Fibroblast of lung (primary cell): ENCODE results near the gene RBM15B. TPM values are rescaled to one million over a fixed set of nuclear protein-coding genes. Genes with fewer than 3 reads are reported as not detected.

Experiments
- DNase-seq, 2 donors: peaks; one replicate each; pipeline versions ENCODE4 v3.0.0 to v3.0.0-alpha.2; 2010; ENCODE audit warnings: low read depth in 2 of 2
- H2AFZ ChIP-seq: 2 replicates; pipeline ENCODE4 v1.5.1; 2012; ENCODE audit warnings: low read length, control low read depth, inconsistent platforms
- H3K27ac ChIP-seq: 2 replicates; pipeline ENCODE4 v1.5.1; 2011; ENCODE audit warnings: low read length, control low read depth; ENCODE audit not compliant: insufficient read depth
- H3K27me3 ChIP-seq: 2 replicates; pipeline ENCODE4 v1.5.1; 2011; ENCODE audit warnings: mild to moderate bottlenecking, low read length; ENCODE audit not compliant: control insufficient read depth, insufficient read depth
- H3K36me3 ChIP-seq: 2 replicates; pipeline ENCODE4 v1.5.1; 2011; ENCODE audit warnings: low read length; ENCODE audit not compliant: control insufficient read depth, insufficient read depth
- H3K4me1 ChIP-seq: 2 replicates; pipeline ENCODE4 v1.5.1; 2011; ENCODE audit warnings: low read length; ENCODE audit not compliant: control insufficient read depth, insufficient read depth; ENCODE audit errors: extremely low read depth
- H3K4me2 ChIP-seq: 2 replicates; pipeline ENCODE4 v1.5.1; 2011; ENCODE audit warnings: low read length, control low read depth; ENCODE audit not compliant: insufficient read depth; ENCODE audit errors: extremely low read depth
- H3K4me3 ChIP-seq, 4 experiments: fragments of 200-600 bp in 1 of 4; sonication (generic) in 1 of 4; replicated peaks in 1 of 4; 2 replicates each; pipeline ENCODE4 v1.5.1; 2011 to 2016; ENCODE audit warnings: low read length in 4 of 4, low read depth in 3 of 4, mild to moderate bottlenecking in 3 of 4, control low read depth in 2 of 4, inconsistent platforms in 1 of 4, mixed read lengths in 1 of 4; ENCODE audit not compliant: insufficient read depth in 1 of 4; ENCODE audit errors: control extremely low read depth in 1 of 4
- H3K79me2 ChIP-seq: 2 replicates; pipeline ENCODE4 v1.5.1; 2012; ENCODE audit warnings: mild to moderate bottlenecking, low read length, inconsistent platforms; ENCODE audit not compliant: control insufficient read depth, insufficient read depth
- H3K9ac ChIP-seq: 2 replicates; pipeline ENCODE4 v1.5.1; 2011; ENCODE audit warnings: mild to moderate bottlenecking, low read length, control low read depth; ENCODE audit not compliant: insufficient read depth
- H3K9me3 ChIP-seq: 2 replicates; pipeline ENCODE4 v1.5.1; 2012; ENCODE audit warnings: low read depth, low read length; ENCODE audit not compliant: control insufficient read depth, insufficient read depth
- H4K20me1 ChIP-seq: 2 replicates; pipeline ENCODE4 v1.5.1; 2011; ENCODE audit warnings: low read length; ENCODE audit not compliant: control insufficient read depth, insufficient read depth; ENCODE audit errors: extremely low read depth
- EZH2 ChIP-seq: IDR thresholded peaks from 2 replicates; pipeline ENCODE4 v1.5.1; 2012; ENCODE audit warnings: low read length, control low read depth, mild to moderate bottlenecking; ENCODE audit errors: missing control alignments
- polyA plus RNA-seq, 2 donors: library from polyadenylated mRNA; depleted of rRNA in 1 of 2; stranded (reverse) in 1 of 2; unstranded in 1 of 2; fragments of >200 nt; gene quantifications; 2 replicates each; pipeline ENCODE4 v1.2.1, GENCODE V29; 2011 to 2012; ENCODE audit warnings: missing spikeins in 1 of 2
- total RNA-seq: library from RNA; depleted of rRNA; stranded (reverse); fragments of >200 nt; gene quantifications from 2 replicates; pipeline ENCODE4 v1.2.1, GENCODE V29; 2014
- TF ChIP-seq, protein P1 (sequence below), 2 donors: IDR thresholded peaks in 1 of 2; conservative IDR thresholded peaks in 1 of 2; 1 replicate in 1 of 2; 2 replicates in 1 of 2; pipeline ENCODE4 v1.5.1; 2011 to 2012; ENCODE audit warnings: low read length in 2 of 2, control low read depth in 1 of 2, inconsistent platforms in 1 of 2, low read depth in 1 of 2, mild to moderate bottlenecking in 1 of 2

The RBM15B gene
- total and polyA plus RNA-seq, 2 donors (not counting 1 experiment from before 2014, with no cell fraction given) = 14.7 to 29.9 TPM

- DNase-seq = no peak
- Histone ChIP-seq H3K27ac (no peak overlapping the region), H3K79me2 (peaks cover 54% of the 10 kb centered on the region), H3K27me3 (no peaks in the 10 kb centered on the region), H4K20me1 (peaks cover 1% of the 10 kb centered on the region), H3K4me2 (peak overlapping the region; percentile 53), H3K36me3 (peaks cover 33% of the 10 kb centered on the region), H3K9me3 (no peaks in the 10 kb centered on the region), H2AFZ (no peak overlapping the region), H3K9ac (peak overlapping the region; percentile 95), H3K4me3 (peak overlapping the region; percentile 51 to 75 (median 72)), H3K4me1 (peaks cover 15% of the 10 kb centered on the region)
- no peak for TF ChIP-seq EZH2
- TF ChIP-seq, protein P1, sequence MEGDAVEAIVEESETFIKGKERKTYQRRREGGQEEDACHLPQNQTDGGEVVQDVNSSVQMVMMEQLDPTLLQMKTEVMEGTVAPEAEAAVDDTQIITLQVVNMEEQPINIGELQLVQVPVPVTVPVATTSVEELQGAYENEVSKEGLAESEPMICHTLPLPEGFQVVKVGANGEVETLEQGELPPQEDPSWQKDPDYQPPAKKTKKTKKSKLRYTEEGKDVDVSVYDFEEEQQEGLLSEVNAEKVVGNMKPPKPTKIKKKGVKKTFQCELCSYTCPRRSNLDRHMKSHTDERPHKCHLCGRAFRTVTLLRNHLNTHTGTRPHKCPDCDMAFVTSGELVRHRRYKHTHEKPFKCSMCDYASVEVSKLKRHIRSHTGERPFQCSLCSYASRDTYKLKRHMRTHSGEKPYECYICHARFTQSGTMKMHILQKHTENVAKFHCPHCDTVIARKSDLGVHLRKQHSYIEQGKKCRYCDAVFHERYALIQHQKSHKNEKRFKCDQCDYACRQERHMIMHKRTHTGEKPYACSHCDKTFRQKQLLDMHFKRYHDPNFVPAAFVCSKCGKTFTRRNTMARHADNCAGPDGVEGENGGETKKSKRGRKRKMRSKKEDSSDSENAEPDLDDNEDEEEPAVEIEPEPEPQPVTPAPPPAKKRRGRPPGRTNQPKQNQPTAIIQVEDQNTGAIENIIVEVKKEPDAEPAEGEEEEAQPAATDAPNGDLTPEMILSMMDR (conservative IDR thresholded peaks at IDR 0.05 in 1 of 2, IDR thresholded peaks at IDR 0.05 in 1 of 2; ENCODE audit: low read depth in 1 of 2, low read length in 2 of 2) = no peak
These were observed 1.5 kb downstream of the RBM15B start for GRCh38 chr3:51392355-51393133.

GRCh38 chr3:51393134-51393495 is 2.0 kb downstream of the RBM15B start:
- peak overlapping the region in 1 of 4 experiments; percentile 75 for H3K4me3 ChIP-seq
- peaks cover 33% of the 10 kb centered on the region for H3K36me3 ChIP-seq
- H3K27ac ChIP-seq = no peak overlapping the region
- no peak overlapping the region for H3K4me2 ChIP-seq
- no peak overlapping the region for H3K9ac ChIP-seq
- peaks cover 14% of the 10 kb centered on the region for H3K4me1 ChIP-seq
- no peak for DNase-seq
- H2AFZ ChIP-seq = no peak overlapping the region
- no peaks in the 10 kb centered on the region for H3K9me3 ChIP-seq
- TF ChIP-seq EZH2 = no peak
- TF ChIP-seq, protein P1 (conservative IDR thresholded peaks at IDR 0.05 in 1 of 2, IDR thresholded peaks at IDR 0.05 in 1 of 2; ENCODE audit: low read depth in 1 of 2, low read length in 2 of 2) = no peak
- no peaks in the 10 kb centered on the region for H3K27me3 ChIP-seq
- H3K79me2 ChIP-seq = peaks cover 48% of the 10 kb centered on the region
- H4K20me1 ChIP-seq = peaks cover 1% of the 10 kb centered on the region

- Histone ChIP-seq H3K27me3 (no peaks in the 10 kb centered on the region), H3K4me2 (no peak overlapping the region), H4K20me1 (peaks cover 1% of the 10 kb centered on the region)
These were observed 2.5 kb downstream of the RBM15B start for GRCh38 chr3:51393564-51393963.

More at GRCh38 chr3:51393564-51393963, 2.5 kb downstream of the RBM15B start:
- TF ChIP-seq, protein P1 (conservative IDR thresholded peaks at IDR 0.05 in 1 of 2, IDR thresholded peaks at IDR 0.05 in 1 of 2; ENCODE audit: low read depth in 1 of 2, low read length in 2 of 2) = no peak
- TF ChIP-seq EZH2 = no peak
- H3K36me3 ChIP-seq = peaks cover 30% of the 10 kb centered on the region
- H3K4me1 ChIP-seq = peaks cover 11% of the 10 kb centered on the region
- H3K9ac ChIP-seq = no peak overlapping the region
- peaks cover 44% of the 10 kb centered on the region for H3K79me2 ChIP-seq
- no peak overlapping the region for H3K27ac ChIP-seq
- DNase-seq = no peak
- no peak overlapping the region for H2AFZ ChIP-seq
- no peaks in the 10 kb centered on the region for H3K9me3 ChIP-seq
- no peak overlapping the region for H3K4me3 ChIP-seq
